Glutamatergic neuron (in vitro differentiated cells): ENCODE measurements around the gene ANTKMT. TPM values are rescaled to one million over a fixed set of nuclear protein-coding genes. Genes with fewer than 3 reads are reported as not detected.

Source experiments
- DNase-seq: peaks from one replicate; pipeline ENCODE4 v3.0.0; 2022
- H3K27ac Mint-ChIP-seq: one replicate; pipeline ENCODE4 v1.8.0; 2020; ENCODE audit warnings: mild to moderate bottlenecking, mixed read lengths, inconsistent platforms; ENCODE audit not compliant: unreplicated experiment
- H3K27me3 Mint-ChIP-seq: one replicate; pipeline ENCODE4 v1.8.0; 2020; ENCODE audit warnings: mild to moderate bottlenecking, moderate library complexity, mixed read lengths, inconsistent platforms; ENCODE audit not compliant: unreplicated experiment
- H3K36me3 Mint-ChIP-seq: one replicate; pipeline ENCODE4 v1.8.0; 2020; ENCODE audit warnings: mild to moderate bottlenecking, mixed read lengths, inconsistent platforms; ENCODE audit not compliant: unreplicated experiment
- H3K4me1 Mint-ChIP-seq: one replicate; pipeline ENCODE4 v1.8.0; 2020; ENCODE audit warnings: mild to moderate bottlenecking, low read depth, mixed read lengths, inconsistent platforms; ENCODE audit not compliant: unreplicated experiment
- H3K4me3 Mint-ChIP-seq: one replicate; pipeline ENCODE4 v1.8.0; 2020; ENCODE audit warnings: mild to moderate bottlenecking, mixed read lengths, inconsistent platforms; ENCODE audit not compliant: unreplicated experiment
- H3K9me3 Mint-ChIP-seq: one replicate; pipeline ENCODE4 v1.8.0; 2020; ENCODE audit warnings: mild to moderate bottlenecking, moderate library complexity, mixed read lengths, inconsistent platforms; ENCODE audit not compliant: unreplicated experiment
- total RNA-seq: library from RNA; stranded (reverse); fragmentation: NEBNext Ultra II Directional; extraction: Animal tissue kit (Norgen Biotek cat#: 25700); gene quantifications from one replicate; pipeline ENCODE4 v1.2.1, GENCODE V29; 2021; ENCODE audit not compliant: unreplicated experiment
- TF ChIP-seq, protein P1 (sequence below): fragments of 200-600 bp; sonication (generic); IDR thresholded peaks from one replicate; pipeline ENCODE4 v1.5.0; 2021; ENCODE audit not compliant: partially characterized antibody, unreplicated experiment

ANTKMT gene
- total RNA-seq, 1 donor from 2014 or later = 61.1 TPM

DNA sequence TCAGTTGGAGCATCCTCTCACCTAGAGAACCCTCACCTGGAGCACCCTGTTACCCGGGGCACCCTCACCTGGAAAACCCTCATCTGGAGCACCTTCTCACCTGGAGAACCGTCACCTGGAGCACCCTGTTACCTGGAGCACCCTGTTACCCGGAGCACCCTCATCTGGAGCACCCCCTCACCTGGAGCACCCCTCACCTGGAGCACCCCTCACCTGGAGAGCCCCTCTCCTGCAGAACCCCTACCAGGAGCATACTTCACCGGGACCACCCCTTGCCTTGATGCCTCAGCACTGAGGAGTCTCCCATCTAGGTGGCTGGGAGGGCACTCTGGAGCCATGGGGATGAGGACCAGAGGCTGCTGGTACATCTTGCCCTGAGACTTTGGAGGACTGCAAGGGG lies 12.0 kb upstream of the ANTKMT start:
- TF ChIP-seq, protein P1, sequence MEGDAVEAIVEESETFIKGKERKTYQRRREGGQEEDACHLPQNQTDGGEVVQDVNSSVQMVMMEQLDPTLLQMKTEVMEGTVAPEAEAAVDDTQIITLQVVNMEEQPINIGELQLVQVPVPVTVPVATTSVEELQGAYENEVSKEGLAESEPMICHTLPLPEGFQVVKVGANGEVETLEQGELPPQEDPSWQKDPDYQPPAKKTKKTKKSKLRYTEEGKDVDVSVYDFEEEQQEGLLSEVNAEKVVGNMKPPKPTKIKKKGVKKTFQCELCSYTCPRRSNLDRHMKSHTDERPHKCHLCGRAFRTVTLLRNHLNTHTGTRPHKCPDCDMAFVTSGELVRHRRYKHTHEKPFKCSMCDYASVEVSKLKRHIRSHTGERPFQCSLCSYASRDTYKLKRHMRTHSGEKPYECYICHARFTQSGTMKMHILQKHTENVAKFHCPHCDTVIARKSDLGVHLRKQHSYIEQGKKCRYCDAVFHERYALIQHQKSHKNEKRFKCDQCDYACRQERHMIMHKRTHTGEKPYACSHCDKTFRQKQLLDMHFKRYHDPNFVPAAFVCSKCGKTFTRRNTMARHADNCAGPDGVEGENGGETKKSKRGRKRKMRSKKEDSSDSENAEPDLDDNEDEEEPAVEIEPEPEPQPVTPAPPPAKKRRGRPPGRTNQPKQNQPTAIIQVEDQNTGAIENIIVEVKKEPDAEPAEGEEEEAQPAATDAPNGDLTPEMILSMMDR = no peak
- no peak for DNase-seq
- Mint-ChIP-seq H3K9me3 (peaks cover 22% of the 10 kb centered on the region), H3K4me3 (peak overlapping the region; percentile 80), H3K27me3 (peaks cover 23% of the 10 kb centered on the region), H3K4me1 (peaks cover 20% of the 10 kb centered on the region), H3K27ac (peak overlapping the region; percentile 98), H3K36me3 (no peaks in the 10 kb centered on the region)

DNA sequence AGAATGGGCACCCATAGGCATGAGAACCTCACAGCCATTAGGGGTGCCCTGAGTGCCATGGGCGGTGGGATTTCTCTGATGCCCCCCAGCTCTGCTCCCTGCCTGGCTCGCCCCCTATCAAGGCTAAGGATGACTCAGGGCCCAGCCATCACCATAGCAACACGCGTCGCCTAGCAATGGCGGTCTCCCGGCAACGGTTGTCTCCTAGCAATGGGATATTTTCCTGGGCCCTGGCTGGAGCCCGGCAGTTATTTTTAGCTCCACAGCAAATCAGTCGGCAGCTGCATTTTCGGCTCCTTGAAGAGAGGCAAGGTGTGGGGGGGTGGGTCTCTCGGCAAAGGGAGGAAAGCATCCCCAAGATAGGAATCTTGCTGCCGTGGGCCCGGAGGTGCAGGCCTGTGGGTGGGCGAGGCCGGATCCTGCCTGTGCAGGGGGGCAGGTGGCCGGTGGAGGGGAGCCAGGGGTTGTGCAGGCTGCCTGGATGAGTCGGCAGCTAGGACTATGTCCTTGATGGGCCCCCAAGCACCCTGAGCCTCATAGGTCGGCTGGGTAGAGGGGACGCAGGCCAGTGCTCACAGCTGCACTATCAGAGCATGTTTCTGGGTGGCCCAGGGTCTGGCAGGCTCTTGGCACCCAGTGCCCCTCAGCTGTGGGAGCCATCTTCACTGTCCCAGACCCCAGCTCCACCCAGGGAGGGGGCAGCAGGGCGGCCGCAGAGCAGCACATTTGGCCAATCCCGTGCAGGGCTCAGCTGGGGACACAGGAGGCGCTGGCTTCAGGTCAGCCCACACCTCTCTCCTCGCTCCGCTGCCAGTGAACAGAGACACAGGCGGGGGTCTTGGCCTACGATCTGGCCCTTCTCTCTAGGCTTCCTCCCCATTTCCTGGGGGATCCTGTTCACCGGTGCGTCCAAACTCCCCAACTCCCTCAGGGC lies 11.1 kb upstream of the ANTKMT start:
- TF ChIP-seq, protein P1 = no peak
- peaks cover 23% of the 10 kb centered on the region for H3K9me3 Mint-ChIP-seq
- H3K27me3 Mint-ChIP-seq = peaks cover 23% of the 10 kb centered on the region
- peaks cover 20% of the 10 kb centered on the region for H3K4me1 Mint-ChIP-seq
- no peaks in the 10 kb centered on the region for H3K36me3 Mint-ChIP-seq
- DNase-seq = peak; percentile 88
- peak overlapping the region; percentile 80 for H3K4me3 Mint-ChIP-seq
- peak overlapping the region; percentile 98 for H3K27ac Mint-ChIP-seq

DNA sequence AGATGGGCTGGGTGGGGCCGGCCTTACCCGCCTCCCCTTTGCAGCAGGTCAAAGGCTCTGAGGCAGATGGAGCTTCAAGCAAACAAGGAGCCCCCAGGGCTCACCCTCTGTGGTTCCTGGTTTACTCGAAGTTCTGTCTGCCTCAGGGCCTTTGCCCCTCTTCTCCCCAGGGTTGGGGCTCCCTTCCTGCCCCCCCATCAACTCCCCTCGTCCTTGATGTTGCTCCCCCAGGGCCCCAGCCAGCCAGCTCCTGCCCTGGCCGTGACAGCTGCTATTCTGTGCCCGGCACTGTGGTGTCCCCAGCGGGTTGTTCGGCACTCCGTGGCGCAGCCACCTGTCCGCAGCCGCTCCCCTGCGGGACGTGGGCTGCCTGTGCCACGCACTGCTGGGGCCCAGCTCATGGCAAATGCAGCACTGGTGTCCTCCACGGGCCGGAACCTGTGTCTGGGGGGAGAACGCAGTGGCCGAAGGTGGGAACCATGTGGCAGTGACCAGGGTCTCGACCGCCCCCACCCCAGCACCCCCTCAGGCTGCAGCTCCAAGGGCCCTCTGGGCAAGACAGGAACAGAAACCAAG lies 10.4 kb upstream of the ANTKMT start:
- TF ChIP-seq, protein P1 = no peak
- peaks cover 23% of the 10 kb centered on the region for H3K9me3 Mint-ChIP-seq
- no peak for DNase-seq
- no peaks in the 10 kb centered on the region for H3K36me3 Mint-ChIP-seq
- H3K27me3 Mint-ChIP-seq = peaks cover 23% of the 10 kb centered on the region
- peaks cover 20% of the 10 kb centered on the region for H3K4me1 Mint-ChIP-seq
- H3K27ac Mint-ChIP-seq = peak overlapping the region; percentile 98
- H3K4me3 Mint-ChIP-seq = peak overlapping the region; percentile 80

DNA sequence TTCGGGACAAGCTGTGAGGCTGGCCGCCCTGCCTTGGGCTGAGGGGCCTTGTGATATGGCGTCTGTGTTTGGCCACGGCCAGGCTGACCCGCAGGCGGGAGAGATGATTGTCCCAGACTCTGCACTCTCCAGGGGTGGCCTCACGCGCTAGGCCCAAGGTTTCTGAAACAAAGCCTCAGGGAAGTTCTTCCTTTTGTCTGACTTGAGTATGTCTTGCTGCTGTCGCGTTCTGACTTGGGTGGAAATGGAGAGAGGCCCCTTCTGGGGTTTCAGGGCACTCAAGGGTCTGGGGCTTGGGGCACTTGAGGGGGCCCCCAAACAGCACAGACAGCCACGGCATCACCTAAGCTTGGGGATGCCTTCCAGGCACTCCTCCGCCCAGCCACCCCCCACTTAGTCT lies 9.9 kb upstream of the ANTKMT start:
- Mint-ChIP-seq H3K4me3 (no peak overlapping the region), H3K36me3 (no peaks in the 10 kb centered on the region), H3K4me1 (peaks cover 20% of the 10 kb centered on the region), H3K9me3 (peaks cover 23% of the 10 kb centered on the region), H3K27me3 (peaks cover 23% of the 10 kb centered on the region), H3K27ac (peak overlapping the region; percentile 98)
- TF ChIP-seq, protein P1 = no peak
- DNase-seq = no peak
